ELF-1 (cell line): ENCODE results near the gene ATP5MC3.

Experiments used
- DNase-seq: peaks from one replicate; pipeline ENCODE4 v3.0.0-alpha.2; 2016; ENCODE audit warnings: low read depth, low spot score

The ATP5MC3 gene

DNA sequence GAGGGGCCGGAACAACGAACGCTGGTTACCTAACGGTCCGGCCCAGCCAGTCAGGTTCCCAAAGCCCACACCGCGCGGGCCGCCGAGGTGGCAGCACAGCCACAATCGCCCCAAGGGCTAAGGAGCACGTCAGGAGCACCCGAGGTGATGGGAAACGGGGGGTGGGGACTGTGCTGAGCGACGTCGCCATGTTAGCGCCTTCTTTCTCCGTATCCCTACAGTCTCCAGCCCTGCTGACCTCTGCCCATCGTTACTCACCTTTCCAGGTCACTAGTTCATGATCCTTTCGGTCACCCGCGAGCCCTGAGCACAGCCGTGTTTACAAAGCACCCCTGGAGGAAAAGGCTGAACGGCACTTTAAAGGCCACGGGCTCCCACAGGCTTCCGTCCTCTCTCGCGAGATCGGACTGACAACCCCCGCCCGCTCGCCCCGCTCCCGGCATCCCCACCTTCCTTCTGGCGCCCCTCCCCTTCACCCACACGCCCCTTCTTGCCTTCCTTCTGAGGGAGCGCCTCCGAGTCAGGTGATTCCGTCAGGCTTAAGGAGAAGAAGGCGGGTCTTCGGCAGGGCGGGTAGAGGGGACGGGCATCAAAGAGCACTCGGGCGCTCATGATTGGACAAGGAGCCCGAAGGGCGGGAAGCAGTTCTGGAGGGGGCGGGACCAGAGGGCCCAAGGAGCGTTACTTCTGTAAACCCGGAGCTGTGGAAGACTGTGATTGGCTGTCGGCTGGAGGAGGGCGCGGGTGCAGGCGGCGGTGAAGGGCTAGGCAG lies 13.5 kb downstream of the ATP5MC3 start, which contains the start of gene ATF2:
TSS of gene ATF2 (minus strand) at position 412 of the 772 bp plus-strand sequence. CDS start 31,760 bp downstream, outside the sequence.
- DNase-seq = peak; percentile 100

DNA sequence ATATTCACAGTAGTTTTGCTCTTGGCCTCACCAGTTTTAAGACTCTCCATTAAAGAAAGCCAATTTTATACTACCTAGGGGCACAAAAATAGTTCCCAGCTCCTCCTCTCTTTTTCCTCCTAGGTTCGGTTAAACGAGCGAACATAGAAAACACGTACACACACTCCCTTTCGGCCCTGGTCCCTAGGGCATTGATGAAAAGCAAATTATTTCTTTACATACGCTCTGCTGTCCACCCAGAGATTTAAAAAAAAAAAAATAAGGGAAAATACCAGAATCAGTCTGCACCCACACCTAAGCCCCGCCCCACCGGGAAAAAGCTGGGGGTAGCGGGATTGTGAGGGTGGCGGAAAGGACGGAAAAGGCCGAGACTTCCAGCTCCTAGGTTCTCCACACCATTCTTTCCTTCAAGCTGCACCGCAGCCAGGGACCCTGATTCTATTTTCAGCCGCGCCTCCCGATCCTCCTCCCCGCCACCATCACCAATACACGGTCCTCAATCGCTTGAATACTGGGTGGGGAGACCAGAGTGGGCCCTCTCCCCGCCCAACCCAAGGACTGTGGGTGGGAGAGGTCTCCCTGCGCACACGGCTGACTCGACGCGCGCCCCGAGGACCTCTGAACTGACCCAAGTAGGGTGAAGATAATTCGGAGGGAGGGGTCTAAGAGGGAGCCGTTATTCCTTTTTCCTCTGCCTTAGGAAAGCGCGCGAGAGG lies 14.3 kb downstream of the ATP5MC3 start:
- DNase-seq = no peak

DNA sequence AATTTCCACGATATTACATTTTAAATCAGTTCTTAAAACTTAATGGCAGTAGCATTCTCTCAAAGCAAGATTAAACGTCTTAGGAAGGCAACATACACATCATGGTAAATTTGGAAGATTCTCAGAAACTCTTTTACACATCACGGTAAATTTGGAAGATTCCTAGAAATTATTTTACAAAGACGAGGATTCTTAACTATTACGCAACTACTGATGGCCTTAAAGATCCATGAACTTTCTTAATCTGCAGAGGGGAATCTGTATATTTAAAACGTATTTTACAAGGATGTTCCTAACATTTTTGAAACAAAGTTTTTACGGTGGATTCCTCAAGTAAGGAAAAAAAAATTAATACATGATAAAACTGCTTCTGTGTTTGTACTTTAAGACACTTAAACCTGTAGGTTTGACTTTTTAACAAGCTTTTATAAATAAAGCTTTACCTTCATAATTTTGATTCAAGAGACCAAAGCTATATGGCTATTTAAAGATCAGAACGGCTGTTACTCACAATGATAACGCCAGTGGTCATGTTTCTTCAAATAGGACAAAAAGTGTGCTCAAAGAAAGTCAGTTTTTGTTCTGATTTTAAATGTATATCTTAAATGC lies 15.2 kb downstream of the ATP5MC3 start:
- DNase-seq = no peak

GRCh38 chr2:175164235-175164634 lies 17.3 kb downstream of the ATP5MC3 start:
- no peak for DNase-seq

DNA sequence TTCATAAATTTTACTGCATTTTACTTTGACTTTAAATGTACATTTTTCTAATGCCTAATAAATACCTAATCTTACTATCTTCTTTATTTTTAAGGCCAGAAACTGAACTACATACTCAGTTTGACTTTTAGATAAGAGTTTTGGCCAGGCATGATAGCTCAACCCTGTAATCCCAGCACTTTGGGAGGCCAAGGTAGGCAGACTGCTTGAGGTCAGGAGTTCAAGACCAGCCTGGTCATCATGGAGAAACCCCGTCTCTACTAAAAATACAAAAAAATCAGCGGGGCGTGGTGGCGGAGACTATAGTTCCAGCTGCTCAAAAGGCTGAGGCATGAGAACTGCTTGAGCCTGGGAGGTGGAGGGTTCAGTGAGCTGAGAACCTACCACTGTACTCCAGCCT lies 22.6 kb downstream of the ATP5MC3 start:
- no peak for DNase-seq

DNA sequence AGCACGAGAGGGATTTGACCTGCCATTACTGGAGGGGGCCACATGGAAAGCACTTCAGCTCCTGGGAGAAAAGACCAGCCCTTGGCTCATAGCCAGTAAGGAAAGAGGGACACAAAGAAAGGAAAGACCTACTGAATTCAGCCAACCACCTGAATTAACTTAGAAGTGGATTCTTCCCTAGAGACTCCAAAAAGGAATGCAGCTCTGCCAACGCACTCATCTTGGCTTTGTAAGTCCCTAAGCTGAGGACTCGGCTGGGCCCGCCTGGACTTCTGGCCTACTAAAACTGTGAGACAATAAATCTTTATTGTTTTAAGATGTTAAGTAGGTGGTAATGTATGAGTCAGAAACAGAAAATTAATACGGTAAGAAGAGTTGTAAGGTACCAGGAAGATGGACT lies 25.0 kb downstream of the ATP5MC3 start:
- DNase-seq = peak; percentile 30

DNA sequence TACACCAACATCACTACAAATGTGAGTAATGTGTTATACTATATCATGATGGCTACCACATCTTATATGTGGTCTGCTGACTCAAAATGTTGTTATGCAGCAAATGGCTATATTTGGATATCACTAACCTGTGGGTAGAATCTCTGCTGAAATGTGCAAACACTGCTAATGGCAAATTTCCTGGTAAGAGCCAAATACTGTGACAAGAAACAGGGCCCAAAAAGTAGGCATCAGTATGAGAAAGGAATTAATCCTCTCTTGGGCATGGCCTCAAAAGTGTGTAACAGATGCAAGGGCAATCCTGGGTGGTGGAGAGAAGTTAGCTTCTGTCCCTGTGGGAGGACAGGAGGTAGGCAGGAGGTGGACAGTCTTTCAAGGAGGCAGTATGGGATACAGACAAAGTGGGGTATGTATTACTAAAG lies 26.8 kb downstream of the ATP5MC3 start:
- DNase-seq = no peak

DNA sequence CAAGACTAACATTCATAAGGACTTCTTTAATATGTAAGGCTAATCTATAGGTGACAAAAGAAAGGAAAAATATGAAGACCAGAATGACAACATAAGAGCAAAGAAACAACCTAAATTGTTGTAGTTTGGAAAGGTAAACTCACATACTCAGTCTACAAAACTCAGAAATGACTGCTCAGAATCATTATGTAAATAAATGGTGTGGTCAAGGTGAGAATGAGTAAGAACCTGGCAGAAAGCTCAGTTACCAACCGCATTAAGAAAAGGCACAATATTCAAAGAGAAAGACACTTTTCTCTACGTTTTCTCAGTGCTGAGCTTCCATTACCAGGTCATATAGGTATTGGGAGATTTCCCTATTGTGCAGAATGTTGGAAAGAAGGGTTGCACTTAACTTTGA lies 29.3 kb downstream of the ATP5MC3 start:
- DNase-seq = no peak

DNA sequence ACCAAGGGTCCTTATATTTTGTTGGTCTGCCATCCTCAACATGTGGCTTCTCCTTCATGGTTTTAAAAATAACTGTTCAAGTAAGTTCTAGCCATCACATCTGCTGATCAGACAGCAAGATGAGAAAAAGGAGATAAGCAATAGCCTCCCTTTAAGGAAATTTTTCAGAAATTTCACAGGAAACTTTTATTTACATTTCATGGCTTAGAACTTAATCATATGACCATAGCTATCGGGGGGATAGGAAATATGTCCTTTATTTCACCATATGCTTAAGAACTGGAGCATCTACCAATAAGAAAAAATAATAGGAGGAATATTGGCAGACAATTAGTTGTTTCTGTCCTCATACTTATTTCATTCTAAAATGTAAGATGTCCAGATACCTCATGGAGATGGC lies 29.7 kb downstream of the ATP5MC3 start:
- DNase-seq = no peak

DNA sequence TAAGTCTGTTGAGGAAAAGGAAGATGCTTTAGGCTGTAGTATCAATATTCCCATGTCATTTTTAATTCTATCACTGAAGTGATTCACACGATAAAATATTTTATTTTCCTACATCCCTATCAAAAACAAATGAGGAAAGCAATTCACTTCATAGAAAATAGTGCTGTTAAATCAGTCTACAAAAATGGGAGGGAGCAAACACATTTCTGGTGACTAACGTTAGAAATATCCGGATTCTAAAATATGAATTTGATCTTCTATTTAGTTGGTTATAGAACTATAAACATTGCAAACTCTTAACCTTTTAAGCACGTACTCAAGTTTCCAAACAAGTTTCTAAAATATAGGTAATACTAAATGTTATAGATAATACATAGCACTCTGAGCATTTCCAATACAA lies 34.3 kb downstream of the ATP5MC3 start:
- DNase-seq = no peak

- no peak for DNase-seq
These were observed 37.8 kb downstream of the ATP5MC3 start for GRCh38 chr2:175143678-175144077.

- no peak for DNase-seq
These were observed 38.3 kb downstream of the ATP5MC3 start for GRCh38 chr2:175143191-175143590.

- no peak for DNase-seq
These were observed 41.2 kb downstream of the ATP5MC3 start for GRCh38 chr2:175140332-175140731.

DNA sequence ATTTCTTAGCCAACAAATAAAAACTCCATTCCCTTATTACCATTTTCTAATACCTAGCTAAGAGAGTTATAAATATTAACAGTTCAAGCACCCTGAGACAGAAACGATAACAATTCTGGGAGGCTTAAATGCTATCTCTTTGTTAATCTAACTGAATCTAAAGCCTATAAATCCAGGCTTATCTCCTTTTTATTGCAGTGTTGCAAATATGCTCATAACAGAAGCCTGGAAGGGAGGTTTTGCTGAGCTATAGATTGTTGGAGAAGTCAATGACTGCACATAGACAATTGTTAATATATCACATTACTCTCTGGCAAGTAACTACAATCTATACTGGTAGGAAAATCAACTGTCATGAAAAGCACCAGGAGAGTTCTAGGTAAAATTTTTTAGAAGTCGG lies 43.7 kb downstream of the ATP5MC3 start:
- no peak for DNase-seq

DNA sequence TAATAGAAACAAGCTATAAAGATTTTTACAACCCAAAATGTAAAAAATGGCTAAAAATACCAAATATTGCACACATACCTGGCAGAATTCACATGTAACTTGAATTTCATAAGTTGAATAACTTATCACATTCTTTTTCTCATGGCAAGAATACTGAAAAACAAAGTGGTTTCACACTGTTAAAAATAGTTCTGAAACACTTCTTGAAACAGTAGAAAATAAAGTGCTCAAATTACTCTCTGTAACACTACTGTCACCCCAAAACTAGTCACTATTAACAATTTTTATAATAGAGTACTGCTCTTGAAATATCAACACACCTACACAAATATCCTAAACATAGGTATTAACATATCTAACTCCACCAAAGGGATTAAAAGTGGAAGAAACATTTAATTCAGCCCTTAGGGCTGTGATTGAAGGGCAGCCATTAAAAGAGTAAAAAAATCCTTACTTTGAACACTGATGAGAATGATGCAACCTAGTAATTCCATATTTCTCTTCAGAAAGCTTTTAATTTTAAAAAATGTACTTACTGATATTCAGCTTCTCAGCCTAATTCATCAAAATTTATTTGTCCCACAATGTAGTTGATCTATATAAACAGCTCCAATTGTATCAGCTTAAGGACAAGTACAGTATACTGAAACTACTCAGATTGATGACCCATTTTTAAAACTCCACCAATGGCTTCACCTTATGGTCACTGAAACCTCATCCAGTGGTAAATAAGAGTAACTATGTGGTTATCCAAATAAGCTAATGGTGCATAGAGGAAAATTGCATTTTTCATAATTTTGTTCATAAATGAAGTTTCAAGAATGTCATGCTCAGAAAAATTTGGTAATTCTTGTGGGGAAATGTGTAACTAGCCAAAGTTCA lies 44.9 kb downstream of the ATP5MC3 start:
- no peak for DNase-seq

- DNase-seq = no peak
These were observed 45.6 kb downstream of the ATP5MC3 start for GRCh38 chr2:175135862-175136261.

- no peak for DNase-seq
These were observed 46.3 kb downstream of the ATP5MC3 start for GRCh38 chr2:175135177-175135576.

- no peak for DNase-seq
These were observed 50.3 kb downstream of the ATP5MC3 start for GRCh38 chr2:175131252-175131651.

DNA sequence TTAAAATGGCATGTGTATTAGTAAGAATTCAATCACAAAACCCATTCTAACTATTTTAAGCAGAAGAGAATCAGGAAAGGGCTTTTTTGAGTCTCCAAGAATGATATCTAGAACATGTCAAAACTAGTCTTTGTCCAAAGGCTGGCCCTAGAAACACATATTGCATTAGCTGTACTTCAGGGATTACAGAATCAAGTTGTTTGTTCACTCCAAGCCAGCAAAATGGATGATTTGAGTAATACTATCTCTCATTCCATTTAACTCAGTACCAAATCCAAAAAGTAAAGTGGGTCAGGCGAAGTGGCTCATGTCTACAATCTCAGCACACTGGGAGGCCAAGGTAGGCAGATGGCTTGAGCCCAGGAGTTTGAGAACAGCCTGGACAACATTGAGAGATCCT lies 54.8 kb downstream of the ATP5MC3 start:
- no peak for DNase-seq
